H1 (cell line): ENCODE measurements around the gene ZNF598. TPM values are rescaled to one million over a fixed set of nuclear protein-coding genes. Genes with fewer than 3 reads are reported as not detected.

ENCODE experiments used
- CTCF ChIA-PET: fragments of 300-600 bp; sonication (Branson Sonifier 250); formaldehyde crosslinking; loops from one replicate; lab custom pipeline; 2021; ENCODE audit not compliant: partially characterized antibody; lab: Charles Lee
- POLR2A ChIA-PET: fragments of 300-600 bp; sonication (Branson Sonifier 250); formaldehyde crosslinking; loops from one replicate; lab custom pipeline; 2021; ENCODE audit warnings: inconsistent platforms; ENCODE audit not compliant: partially characterized antibody; lab: Charles Lee
- DNase-seq, 2 experiments: peaks; one replicate each; pipeline versions ENCODE4 v3.0.0 to v3.0.0-alpha.2; 2010 to 2022; ENCODE audit warnings: low spot score in 2 of 2, low read depth in 1 of 2, mixed read lengths in 1 of 2
- FAIRE-seq: peaks from 2 replicates; lab custom pipeline; 2011; peaks lifted over from hg19 to GRCh38; lab: Jason Lieb, UNC
- H2AFZ ChIP-seq: 2 replicates; pipeline ENCODE4 v1.8.1; 2012; ENCODE audit warnings: low read length, inconsistent platforms
- H2AK5ac ChIP-seq: 2 replicates; pipeline ENCODE4 v1.6.1; 2013; ENCODE audit warnings: low read depth, low read length
- H2BK120ac ChIP-seq: replicated peaks from 2 replicates; pipeline ENCODE3; 2013; ENCODE audit warnings: low read depth, low read length, inconsistent platforms
- H2BK12ac ChIP-seq: 2 replicates; pipeline ENCODE4 v1.6.1; 2013; ENCODE audit warnings: low read depth, low read length
- H2BK15ac ChIP-seq: 2 replicates; pipeline ENCODE4 v1.6.1; 2013; ENCODE audit warnings: low read length
- H2BK20ac ChIP-seq: 2 replicates; pipeline ENCODE4 v1.6.1; 2013; ENCODE audit warnings: low read length
- H2BK5ac ChIP-seq: 2 replicates; pipeline ENCODE4 v1.6.1; 2013; ENCODE audit warnings: low read depth, low read length
- H3K14ac ChIP-seq: 2 replicates; pipeline ENCODE4 v1.6.1; 2013; ENCODE audit warnings: inconsistent platforms; ENCODE audit not compliant: insufficient read length
- H3K18ac ChIP-seq: 2 replicates; pipeline ENCODE4 v1.6.1; 2013; ENCODE audit warnings: low read length; ENCODE audit errors: extremely low read depth
- H3K23ac ChIP-seq: 2 replicates; pipeline ENCODE4 v1.6.1; 2013; ENCODE audit warnings: inconsistent platforms; ENCODE audit not compliant: insufficient read length
- H3K23me2 ChIP-seq: 2 replicates; pipeline ENCODE4 v1.6.1; 2013; ENCODE audit warnings: low read depth, low read length
- H3K27ac ChIP-seq: 2 replicates; pipeline ENCODE4 v1.6.1; 2011; ENCODE audit warnings: low read depth, low read length, inconsistent platforms
- H3K27me3 ChIP-seq, 4 experiments: replicated peaks in 1 of 4; 1 replicate in 1 of 4; 2 replicates in 3 of 4; pipeline versions ENCODE4 v1.6.1 to v1.8.1; 2011 to 2013; ENCODE audit warnings: low read length in 3 of 4, mild to moderate bottlenecking in 3 of 4, inconsistent platforms in 2 of 4, mixed read lengths in 2 of 4, moderate library complexity in 1 of 4; ENCODE audit not compliant: control insufficient read depth in 3 of 4, insufficient read depth in 3 of 4; ENCODE audit errors: extremely low read depth in 1 of 4
- H3K36me3 ChIP-seq, 4 experiments: 2 replicates each; pipeline versions ENCODE4 v1.6.1 to v1.8.1; 2011 to 2013; ENCODE audit warnings: mild to moderate bottlenecking in 4 of 4, low read length in 3 of 4, moderate library complexity in 2 of 4, control low read depth in 1 of 4, inconsistent platforms in 1 of 4; ENCODE audit not compliant: insufficient read depth in 4 of 4, control insufficient read depth in 2 of 4
- H3K4ac ChIP-seq: replicated peaks from 2 replicates; pipeline ENCODE3; 2013; ENCODE audit warnings: low read length, low read depth, mixed read lengths, inconsistent platforms; ENCODE audit not compliant: insufficient read length
- H3K4me1 ChIP-seq, 4 experiments: replicated peaks in 1 of 4; 1 replicate in 1 of 4; 2 replicates in 3 of 4; pipeline versions ENCODE4 v1.6.1 to v1.8.1; 2011 to 2013; ENCODE audit warnings: low read length in 3 of 4, inconsistent platforms in 2 of 4, mixed read lengths in 1 of 4; ENCODE audit not compliant: insufficient read depth in 4 of 4, control insufficient read depth in 3 of 4
- H3K4me2 ChIP-seq, 2 experiments: 2 replicates each; pipeline versions ENCODE4 v1.6.1 to v1.8.1; 2011 to 2013; ENCODE audit warnings: low read depth in 2 of 2, low read length in 2 of 2, control low read depth in 1 of 2, inconsistent platforms in 1 of 2, mild to moderate bottlenecking in 1 of 2; ENCODE audit not compliant: insufficient read depth in 1 of 2
- H3K4me3 ChIP-seq, 4 experiments: fragments of 200-600, 300-600 bp in 1 of 4; sonication (generic), shearing (Covaris generic), sonication (Bioruptor Twin) in 1 of 4; 2 replicates each; pipeline versions ENCODE4 v1.5.1 to v1.8.1; 2011 to 2016; ENCODE audit warnings: low read length in 4 of 4, low read depth in 3 of 4, control low read depth in 2 of 4, inconsistent platforms in 2 of 4, mild to moderate bottlenecking in 2 of 4, mixed read lengths in 1 of 4, moderate library complexity in 1 of 4; ENCODE audit not compliant: insufficient read depth in 2 of 4; ENCODE audit errors: extremely low read depth in 1 of 4
- H3K56ac ChIP-seq: replicated peaks from 2 replicates; pipeline ENCODE3; 2013; ENCODE audit warnings: low read depth, mild to moderate bottlenecking, mixed read lengths, low read length, inconsistent platforms; ENCODE audit not compliant: insufficient read length
- H3K79me1 ChIP-seq: 2 replicates; pipeline ENCODE4 v1.6.1; 2013; ENCODE audit warnings: low read depth, low read length, control low read depth
- H3K79me2 ChIP-seq, 2 experiments: 2 replicates each; pipeline versions ENCODE4 v1.6.1 to v1.8.1; 2012 to 2013; ENCODE audit warnings: low read length in 2 of 2, mild to moderate bottlenecking in 2 of 2, inconsistent platforms in 1 of 2; ENCODE audit not compliant: insufficient read depth in 2 of 2, control insufficient read depth in 1 of 2
- H3K9ac ChIP-seq, 4 experiments: replicated peaks in 1 of 4; 1 replicate in 1 of 4; 2 replicates in 3 of 4; pipeline versions ENCODE4 v1.6.1 to v1.8.1; 2011 to 2013; ENCODE audit warnings: low read depth in 3 of 4, low read length in 3 of 4, control low read depth in 2 of 4, mild to moderate bottlenecking in 2 of 4, moderate library complexity in 2 of 4, inconsistent platforms in 1 of 4; ENCODE audit errors: extremely low read depth in 1 of 4
- H3K9me3 ChIP-seq, 2 experiments: 2 replicates each; pipeline versions ENCODE4 v1.6.1 to v1.8.1; 2012 to 2013; ENCODE audit warnings: mild to moderate bottlenecking in 2 of 2, moderate library complexity in 2 of 2, control low read depth in 1 of 2, inconsistent platforms in 1 of 2, low read depth in 1 of 2, low read length in 1 of 2, mixed read lengths in 1 of 2; ENCODE audit not compliant: insufficient read depth in 2 of 2
- H4K20me1 ChIP-seq, 2 experiments: replicated peaks in 1 of 2; 2 replicates each; pipeline versions ENCODE3 to v1.8.1; 2011 to 2013; ENCODE audit warnings: inconsistent platforms in 2 of 2, low read length in 2 of 2, mild to moderate bottlenecking in 1 of 2; ENCODE audit not compliant: insufficient read depth in 2 of 2, control insufficient read depth in 1 of 2
- H4K5ac ChIP-seq: 2 replicates; pipeline ENCODE4 v1.6.1; 2013; ENCODE audit warnings: low read length, low read depth, mixed read lengths, inconsistent platforms; ENCODE audit not compliant: insufficient read length
- H4K8ac ChIP-seq: 2 replicates; pipeline ENCODE4 v1.8.0; 2013; ENCODE audit warnings: mild to moderate bottlenecking, moderate library complexity, low read length, inconsistent platforms; ENCODE audit not compliant: insufficient read depth; ENCODE audit errors: extremely low read depth
- H4K91ac ChIP-seq: replicated peaks from 2 replicates; pipeline ENCODE3; 2013; ENCODE audit warnings: low read length, mixed read lengths, inconsistent platforms; ENCODE audit not compliant: insufficient read length
- NANOG ChIP-seq: IDR thresholded peaks from 2 replicates; pipeline ENCODE4 v1.6.1; 2011; ENCODE audit warnings: low read length, low read depth, mild to moderate bottlenecking, inconsistent platforms; ENCODE audit not compliant: insufficient read depth, poor library complexity, severe bottlenecking
- RAD21 ChIP-seq, 2 experiments: IDR thresholded peaks in 1 of 2; conservative IDR thresholded peaks in 1 of 2; 2 replicates each; pipeline ENCODE4 v1.6.1; 2011; ENCODE audit warnings: low read depth in 2 of 2, low read length in 2 of 2, improper control_type of control experiment in 1 of 2, inconsistent platforms in 1 of 2, mild to moderate bottlenecking in 1 of 2, moderate library complexity in 1 of 2
- SP2 ChIP-seq: IDR thresholded peaks from 2 replicates; pipeline ENCODE4 v1.6.1; 2012; ENCODE audit warnings: mild to moderate bottlenecking, low read length, inconsistent platforms
- TAF7 ChIP-seq: optimal IDR thresholded peaks from 2 replicates; pipeline ENCODE3; 2011; ENCODE audit warnings: low read depth, mild to moderate bottlenecking, inconsistent platforms, low read length, moderate library complexity, borderline replicate concordance
- TCF12 ChIP-seq: IDR thresholded peaks from 2 replicates; pipeline ENCODE4 v1.6.1; 2011; ENCODE audit warnings: low read depth, mild to moderate bottlenecking, low read length
- TEAD4 ChIP-seq: IDR thresholded peaks from 2 replicates; pipeline ENCODE4 v1.6.1; 2012; ENCODE audit warnings: low read depth, low read length, inconsistent platforms, mixed read lengths
- WGBS, 2 experiments: shearing (Covaris generic) in 1 of 2; methylation state at CpG; one replicate each; pipeline versions ENCODE4 v1.1.6 to v1.1.7; 2013 to 2015; ENCODE audit warnings: low lambda C conversion rate in 2 of 2, mixed read lengths in 2 of 2, inconsistent platforms in 1 of 2, low coverage in 1 of 2, missing lambda C conversion rate in 1 of 2; ENCODE audit not compliant: insufficient replicate concordance in 2 of 2, insufficient coverage in 1 of 2, insufficient read length in 1 of 2; ENCODE audit errors: extremely low coverage in 1 of 2, missing lambda C conversion rate in 1 of 2; 5-methylcytosine and 5-hydroxymethylcytosine counted together
- polyA plus RNA-seq, 7 experiments: library from polyadenylated mRNA; depleted of rRNA in 3 of 7; stranded (reverse) in 5 of 7; unstranded in 2 of 7; fragments of >200 nt in 5 of 7; fragments of 200-250 nt in 2 of 7; gene quantifications; 1 replicate in 5 of 7; 2 replicates in 1 of 7; 4 replicates in 1 of 7; pipeline versions ENCODE4 v1.2.1 to v1.2.3, GENCODE V29; 2011 to 2013; ENCODE audit warnings: missing spikeins in 2 of 7, mixed read lengths in 2 of 7
- total RNA-seq: library from RNA; stranded (reverse); fragmentation: NEBNext Ultra II Directional; extraction: Animal tissue kit (Norgen Biotek cat#: 25700); gene quantifications from 2 replicates; pipeline ENCODE4 v1.2.1, GENCODE V29; 2021
- TF ChIP-seq, protein P1 (sequence below): IDR thresholded peaks from 2 replicates; pipeline ENCODE4 v1.6.1; 2012; ENCODE audit warnings: inconsistent platforms

The ZNF598 gene
- total and polyA plus RNA-seq, 2 of the 8 experiments (the other 6 are each of a cell fraction or from before 2014, with no cell fraction given), result 29.3 to 47.6 TPM

GRCh38 chr16:2040041-2040786, 30.6 kb upstream of the ZNF598 start:
- Histone ChIP-seq H3K4me2 (no peak overlapping the region), H2BK5ac (no peak overlapping the region), H3K23me2 (no peaks in the 10 kb centered on the region), H2BK20ac (no peak overlapping the region), H3K27ac (no peak overlapping the region), H2BK120ac (no peak overlapping the region), H4K91ac (no peak overlapping the region), H3K4me1 (peaks cover 0 to 4% (median 0%) of the 10 kb centered on the region in 4 experiments; a peak in 3 of 7 replicates), H3K9ac (no peak overlapping the region), H3K36me3 (peaks cover 0 to 3% (median 0%) of the 10 kb centered on the region in 4 experiments; a peak in 1 of 8 replicates), H3K4ac (no peak overlapping the region), H3K56ac (no peak overlapping the region), H2AFZ (no peak overlapping the region), H4K20me1 (peaks cover 0 to 5% of the 10 kb centered on the region in 2 experiments), H3K14ac (no peak overlapping the region), H3K79me2 (no peaks in the 10 kb centered on the region), H2AK5ac (no peak overlapping the region), H2BK12ac (no peak overlapping the region), H3K4me3 (no peak overlapping the region), H2BK15ac (no peak overlapping the region), H3K23ac (no peak overlapping the region), H3K79me1 (no peaks in the 10 kb centered on the region), H3K18ac (no peak overlapping the region), H3K27me3 (no peaks in the 10 kb centered on the region), H3K9me3 (no peaks in the 10 kb centered on the region), H4K5ac (no peak overlapping the region), H4K8ac (no peak overlapping the region)
- FAIRE-seq (no peak), DNase-seq (no peak)
- WGBS, 2 experiments, result 90% methylated on average over 20 of the region's 24 CpGs; no CpG with 5 or more reads in 1 of the 2 experiments
- ChIA-PET POLR2A (interaction anchor here (0.6 to 3.1 kb wide), 9 partner anchors 7 to 115 kb away, joined by 3 to 14 read pairs (median 4); partner anchors contain the start of genes NTHL1, TRAF7 and TSC2), CTCF (interaction anchor here (0.7 to 1.9 kb wide), 9 partner anchors 8 to 100 kb away, joined by 3 to 9 read pairs (median 4); partner anchors contain the start of genes NTHL1 and TSC2)
- TF ChIP-seq TAF7 (no peak), TCF12 (no peak), TEAD4 (no peak), RAD21 (IDR thresholded peaks at IDR 0.05 in 1 of 2, conservative IDR thresholded peaks at IDR 0.05 in 1 of 2; ENCODE audit: low read depth in 2 of 2, low read length in 2 of 2) (no peak), SP2 (no peak), NANOG (no peak)
- TF ChIP-seq, protein P1, sequence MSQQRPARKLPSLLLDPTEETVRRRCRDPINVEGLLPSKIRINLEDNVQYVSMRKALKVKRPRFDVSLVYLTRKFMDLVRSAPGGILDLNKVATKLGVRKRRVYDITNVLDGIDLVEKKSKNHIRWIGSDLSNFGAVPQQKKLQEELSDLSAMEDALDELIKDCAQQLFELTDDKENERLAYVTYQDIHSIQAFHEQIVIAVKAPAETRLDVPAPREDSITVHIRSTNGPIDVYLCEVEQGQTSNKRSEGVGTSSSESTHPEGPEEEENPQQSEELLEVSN, result no peak
